Transverse colon (tissue), 4 donors: Measurements from ENCODE around the gene SMG7. TPM values are rescaled to one million over a fixed set of nuclear protein-coding genes. Genes with fewer than 3 reads are reported as not detected.
A peak's percentile ranks its signal among the peaks of the same experiment; 100 is the strongest.

ENCODE experiments used
- DNase-seq: peaks from one replicate; pipeline ENCODE4 v3.0.0-alpha.2; 2019
- H3K27ac ChIP-seq, 4 donors: fragments of 200-600 bp; sonication (generic); 2 replicates each; pipeline ENCODE4 v1.5.1; 2016 to 2018; ENCODE audit warnings: inconsistent platforms in 4 of 4
- H3K27me3 ChIP-seq: fragments of 200-600 bp; sonication (generic); 2 replicates; pipeline ENCODE4 v1.5.1; 2017; ENCODE audit warnings: inconsistent platforms
- H3K36me3 ChIP-seq, 4 donors: fragments of 200-600 bp; sonication (generic); 2 replicates each; pipeline ENCODE4 v1.5.1; 2017 to 2019; ENCODE audit warnings: inconsistent platforms in 4 of 4
- H3K4me1 ChIP-seq, 4 donors: fragments of 200-600 bp; sonication (generic); 2 replicates each; pipeline ENCODE4 v1.5.1; 2017 to 2020; ENCODE audit warnings: inconsistent platforms in 4 of 4
- H3K4me3 ChIP-seq, 4 donors: fragments of 200-600 bp; sonication (generic); 1 replicate in 1 of 4; 2 replicates in 3 of 4; pipeline versions ENCODE4 v1.5.1 to v1.6.1; 2017 to 2019; ENCODE audit warnings: inconsistent platforms in 4 of 4
- H3K9me3 ChIP-seq, 2 donors: fragments of 200-600 bp; sonication (generic); 2 replicates each; pipeline ENCODE4 v1.5.1; 2017 to 2019; ENCODE audit warnings: inconsistent platforms in 2 of 2
- EP300 ChIP-seq: sonication (generic); formaldehyde crosslinking; IDR thresholded peaks from one replicate; pipeline ENCODE4 v1.6.1; 2017; ENCODE audit warnings: antibody characterized with exemption, low read depth
- POLR2A ChIP-seq: fragments of 450-650 bp; IDR thresholded peaks from one replicate; pipeline ENCODE4 v1.6.1; 2016; ENCODE audit warnings: antibody characterized with exemption, mild to moderate bottlenecking, moderate library complexity
- POLR2AphosphoS5 ChIP-seq, 3 donors: sonication (generic); formaldehyde crosslinking; IDR thresholded peaks; one replicate each; pipeline ENCODE4 v1.6.1; 2016; ENCODE audit warnings: antibody characterized with exemption in 3 of 3
- WGBS, 2 donors: methylation state at CpG; one replicate each; pipeline ENCODE4 v1.1.5; 2018; ENCODE audit warnings: low coverage in 1 of 2; 5-methylcytosine and 5-hydroxymethylcytosine counted together
- in situ Hi-C, 4 donors: fragments of 200-750 bp; cut with MboI; loops; one replicate each; pipeline versions ENCODE4 v1.15.0 to v1.15.1; 2017; ENCODE audit warnings: low sequenced_read_pairs in 3 of 4, low pct_ligation_motif_present in 1 of 4, low pct_unique_long_range_greater_than_20kb in 1 of 4
- intact Hi-C: fragments of 100-400 bp; cut with DNase I; formaldehyde crosslinking; loops from one replicate; pipeline ENCODE4 v1.15.1; 2023; ENCODE audit warnings: low total_unique reads
- total RNA-seq, 4 donors: library from RNA; depleted of rRNA; stranded (reverse); fragments of >200 nt; gene quantifications; one replicate each; pipeline ENCODE4 v1.1.0, GENCODE V29; 2016
- TF ChIP-seq, protein P1 (sequence below), 5 experiments: fragments of 200-600 bp in 3 of 5; fragments of 450-650 bp in 2 of 5; sonication (generic) in 3 of 5; IDR thresholded peaks; 1 replicate in 2 of 5; 2 replicates in 3 of 5; pipeline ENCODE4 v1.5.1; 2016 to 2017; ENCODE audit warnings: antibody characterized with exemption in 5 of 5, inconsistent platforms in 3 of 5, mild to moderate bottlenecking in 2 of 5, moderate library complexity in 1 of 5

The SMG7 gene
- total RNA-seq, 4 donors from 2014 or later = 54.9 to 107 (median 74.1) TPM

DNA sequence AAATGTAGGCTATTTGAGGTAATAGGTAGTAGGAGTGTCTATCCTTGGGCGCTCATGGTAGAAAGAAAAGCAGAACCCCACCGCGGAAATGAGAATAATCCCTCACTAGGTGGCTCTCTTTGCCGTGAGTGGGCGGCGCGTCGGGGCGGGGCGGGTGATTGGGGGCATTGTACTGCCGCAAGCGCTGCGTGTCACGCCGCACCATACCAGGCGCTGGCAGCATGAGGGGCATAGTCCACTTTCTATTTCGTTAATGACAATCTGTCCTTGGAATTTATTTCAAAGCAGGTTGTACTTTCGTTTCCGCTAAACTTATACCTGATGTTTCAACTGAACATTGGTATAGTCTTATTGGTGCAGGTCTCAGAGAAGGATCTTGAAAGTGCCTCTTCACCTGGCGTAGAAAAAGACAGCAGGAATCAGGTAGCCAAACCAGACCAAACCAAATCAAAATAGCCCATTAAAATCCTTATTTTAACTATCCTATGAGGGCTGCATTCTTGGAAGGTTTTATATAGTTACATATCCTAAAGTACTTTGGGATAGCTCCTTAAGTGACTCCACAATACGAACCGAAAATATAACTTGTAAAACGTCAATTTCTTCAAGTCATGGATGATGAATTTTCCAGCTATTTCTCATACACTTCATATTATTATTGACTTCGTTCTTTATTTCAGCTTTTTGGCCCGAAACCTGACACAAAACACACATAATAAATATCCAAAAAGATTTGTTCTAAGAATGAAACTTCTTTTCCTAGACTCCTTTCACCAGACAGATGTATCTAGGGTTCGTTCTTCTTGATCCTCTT, 1.9 kb upstream of the SMG7 start:
- TF ChIP-seq, protein P1, sequence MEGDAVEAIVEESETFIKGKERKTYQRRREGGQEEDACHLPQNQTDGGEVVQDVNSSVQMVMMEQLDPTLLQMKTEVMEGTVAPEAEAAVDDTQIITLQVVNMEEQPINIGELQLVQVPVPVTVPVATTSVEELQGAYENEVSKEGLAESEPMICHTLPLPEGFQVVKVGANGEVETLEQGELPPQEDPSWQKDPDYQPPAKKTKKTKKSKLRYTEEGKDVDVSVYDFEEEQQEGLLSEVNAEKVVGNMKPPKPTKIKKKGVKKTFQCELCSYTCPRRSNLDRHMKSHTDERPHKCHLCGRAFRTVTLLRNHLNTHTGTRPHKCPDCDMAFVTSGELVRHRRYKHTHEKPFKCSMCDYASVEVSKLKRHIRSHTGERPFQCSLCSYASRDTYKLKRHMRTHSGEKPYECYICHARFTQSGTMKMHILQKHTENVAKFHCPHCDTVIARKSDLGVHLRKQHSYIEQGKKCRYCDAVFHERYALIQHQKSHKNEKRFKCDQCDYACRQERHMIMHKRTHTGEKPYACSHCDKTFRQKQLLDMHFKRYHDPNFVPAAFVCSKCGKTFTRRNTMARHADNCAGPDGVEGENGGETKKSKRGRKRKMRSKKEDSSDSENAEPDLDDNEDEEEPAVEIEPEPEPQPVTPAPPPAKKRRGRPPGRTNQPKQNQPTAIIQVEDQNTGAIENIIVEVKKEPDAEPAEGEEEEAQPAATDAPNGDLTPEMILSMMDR (IDR thresholded peaks at IDR 0.05) = peak; percentile 40 to 54 (median 51)
- TF ChIP-seq POLR2A (peak; percentile 89), EP300 (peak; percentile 22), POLR2AphosphoS5 (IDR thresholded peaks at IDR 0.05) (peak; percentile 67 to 96 (median 92))
- Histone ChIP-seq H3K36me3 (no peaks in the 10 kb centered on the region), H3K27ac (peak overlapping the region; percentile 93 to 98 (median 96)), H3K27me3 (no peaks in the 10 kb centered on the region), H3K4me3 (peak overlapping the region; percentile 77 to 99 (median 86)), H3K4me1 (peaks cover 6 to 40% (median 24%) of the 10 kb centered on the region in 4 donors), H3K9me3 (no peaks in the 10 kb centered on the region)
- in situ Hi-C loops (loop anchor here in 2 of 4 donors (5.0 to 25.0 kb wide), 4 partner anchors 72 to 442 kb away; partner anchors contain the start of gene ARPC5 (in 2 of the 2)), intact Hi-C loops (loop anchor here (5.0 to 10.0 kb wide), 2 partner anchors 167 to 186 kb away; partner anchors contain the start of gene ARPC5)
- 1 to 3% methylated on average over 10 to 26 of the region's 26 CpGs for WGBS, 2 donors
- peak; percentile 95 for DNase-seq

- Histone ChIP-seq H3K27ac (peak overlapping the region; percentile 93 to 98 (median 96)), H3K27me3 (no peaks in the 10 kb centered on the region), H3K4me1 (peaks cover 6 to 43% (median 24%) of the 10 kb centered on the region in 4 donors), H3K9me3 (no peaks in the 10 kb centered on the region), H3K36me3 (no peaks in the 10 kb centered on the region), H3K4me3 (peak overlapping the region; percentile 77 to 99 (median 86))
- TF ChIP-seq POLR2AphosphoS5 (IDR thresholded peaks at IDR 0.05) = peak; percentile 47 to 71 (median 63)
- TF ChIP-seq, protein P1 (IDR thresholded peaks at IDR 0.05) = peak in 3 of 5 experiments; percentile 6 to 27 (median 22)
- no peak for TF ChIP-seq EP300
- TF ChIP-seq POLR2A = peak; percentile 46
- WGBS, 2 donors = 0% methylated on average over 8 to 46 of the region's 47 CpGs
- in situ Hi-C loops (loop anchor here in 2 of 4 donors (5.0 to 25.0 kb wide), 4 partner anchors 71 to 441 kb away; partner anchors contain the start of gene ARPC5 (in 2 of the 2)), intact Hi-C loops (loop anchor here (5.0 to 10.0 kb wide), 2 partner anchors 166 to 186 kb away; partner anchors contain the start of gene ARPC5)
- DNase-seq = peak; percentile 70
Measured at GRCh38 chr1:183470961-183471742, 1.1 kb upstream of the SMG7 start.

GRCh38 chr1:183471743-183472487, 384 bp upstream of the SMG7 start:
- in situ Hi-C loops = loop anchor here in 2 of 4 donors (5.0 to 25.0 kb wide), 4 partner anchors 70 to 440 kb away; partner anchors contain the start of gene ARPC5 (in 2 of the 2)
- intact Hi-C loops = loop anchor here (5.0 to 10.0 kb wide), 2 partner anchors 165 to 187 kb away; partner anchors contain the start of gene ARPC5
- TF ChIP-seq POLR2AphosphoS5 (IDR thresholded peaks at IDR 0.05) (peak in 2 of 3 donors; percentile 54 to 81), POLR2A (peak; percentile 28), EP300 (no peak)
- TF ChIP-seq, protein P1 (IDR thresholded peaks at IDR 0.05) = peak in 1 of 5 experiments; percentile 18
- Histone ChIP-seq H3K27ac (peak overlapping the region; percentile 93 to 98 (median 96)), H3K36me3 (no peaks in the 10 kb centered on the region), H3K27me3 (no peaks in the 10 kb centered on the region), H3K4me1 (peaks cover 6 to 39% (median 24%) of the 10 kb centered on the region in 4 donors), H3K9me3 (no peaks in the 10 kb centered on the region), H3K4me3 (peak overlapping the region; percentile 77 to 99 (median 86))
- WGBS, 2 donors = 0 to 1% methylated on average over 8 to 40 of the region's 42 CpGs
- peak; percentile 98 for DNase-seq
